ENCODE results near the gene ALDH1L1. TPM values are rescaled to one million over a fixed set of nuclear protein-coding genes. Genes with fewer than 3 reads are reported as not detected.

The ALDH1L1 gene
- total RNA-seq, 1 experiment from 2014 or later = 0.36 TPM

DNA sequence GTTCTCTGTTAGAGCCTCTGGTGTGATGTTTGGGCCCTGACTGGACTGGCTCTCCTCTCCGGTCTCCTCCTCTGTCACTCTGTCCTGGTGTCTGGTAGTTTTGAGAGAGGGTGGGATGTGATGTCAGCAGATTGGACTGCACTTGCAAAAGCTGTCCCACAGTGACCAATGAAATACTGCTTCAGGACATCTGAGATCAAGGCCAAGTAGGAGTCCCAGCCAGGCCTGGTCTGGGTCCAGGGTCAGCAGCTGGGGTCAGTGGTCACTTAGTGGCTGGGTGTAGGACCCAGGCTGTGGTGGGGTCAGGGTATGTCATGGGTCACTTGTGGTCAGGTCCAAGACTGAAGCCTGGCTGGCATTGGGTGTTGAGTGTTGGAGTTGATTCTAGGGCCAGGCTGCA is 20.9 kb downstream of the ALDH1L1 start:
- no peaks in the 10 kb centered on the region for H3K9me3 ChIP-seq (ENCODE audit: control insufficient read depth, insufficient read depth, low read depth, low read length)
- in situ Hi-C loops (cut with HindIII; ENCODE audit: low pct_unique_long_range_greater_than_20kb, low sequenced_read_pairs) (no loop called here), intact Hi-C loops (cut with micrococcal nuclease; ENCODE audit: unreplicated experiment) (no loop called here)
- POLR2A ChIA-PET = no interaction called here
- no peak for ATAC-seq
- H3K4me3 ChIP-seq (ENCODE audit: low read depth in 2 of 2, low read length in 2 of 2) = no peak overlapping the region
- H3K4me1 ChIP-seq (ENCODE audit: control insufficient read depth, insufficient read depth, low read length) = no peaks in the 10 kb centered on the region
- H3K27ac ChIP-seq (ENCODE audit: low read length) = no peak overlapping the region
- H3K27me3 ChIP-seq (ENCODE audit: control insufficient read depth, insufficient read depth, low read length) = peaks cover 10% of the 10 kb centered on the region; the same call in 1 of the 2 replicates
- BruUV-seq (replicated peaks) = no TSS peak
- TF ChIP-seq, protein P1, sequence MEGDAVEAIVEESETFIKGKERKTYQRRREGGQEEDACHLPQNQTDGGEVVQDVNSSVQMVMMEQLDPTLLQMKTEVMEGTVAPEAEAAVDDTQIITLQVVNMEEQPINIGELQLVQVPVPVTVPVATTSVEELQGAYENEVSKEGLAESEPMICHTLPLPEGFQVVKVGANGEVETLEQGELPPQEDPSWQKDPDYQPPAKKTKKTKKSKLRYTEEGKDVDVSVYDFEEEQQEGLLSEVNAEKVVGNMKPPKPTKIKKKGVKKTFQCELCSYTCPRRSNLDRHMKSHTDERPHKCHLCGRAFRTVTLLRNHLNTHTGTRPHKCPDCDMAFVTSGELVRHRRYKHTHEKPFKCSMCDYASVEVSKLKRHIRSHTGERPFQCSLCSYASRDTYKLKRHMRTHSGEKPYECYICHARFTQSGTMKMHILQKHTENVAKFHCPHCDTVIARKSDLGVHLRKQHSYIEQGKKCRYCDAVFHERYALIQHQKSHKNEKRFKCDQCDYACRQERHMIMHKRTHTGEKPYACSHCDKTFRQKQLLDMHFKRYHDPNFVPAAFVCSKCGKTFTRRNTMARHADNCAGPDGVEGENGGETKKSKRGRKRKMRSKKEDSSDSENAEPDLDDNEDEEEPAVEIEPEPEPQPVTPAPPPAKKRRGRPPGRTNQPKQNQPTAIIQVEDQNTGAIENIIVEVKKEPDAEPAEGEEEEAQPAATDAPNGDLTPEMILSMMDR (IDR thresholded peaks at IDR 0.05) = no peak
- TF ChIP-seq, protein P2, sequence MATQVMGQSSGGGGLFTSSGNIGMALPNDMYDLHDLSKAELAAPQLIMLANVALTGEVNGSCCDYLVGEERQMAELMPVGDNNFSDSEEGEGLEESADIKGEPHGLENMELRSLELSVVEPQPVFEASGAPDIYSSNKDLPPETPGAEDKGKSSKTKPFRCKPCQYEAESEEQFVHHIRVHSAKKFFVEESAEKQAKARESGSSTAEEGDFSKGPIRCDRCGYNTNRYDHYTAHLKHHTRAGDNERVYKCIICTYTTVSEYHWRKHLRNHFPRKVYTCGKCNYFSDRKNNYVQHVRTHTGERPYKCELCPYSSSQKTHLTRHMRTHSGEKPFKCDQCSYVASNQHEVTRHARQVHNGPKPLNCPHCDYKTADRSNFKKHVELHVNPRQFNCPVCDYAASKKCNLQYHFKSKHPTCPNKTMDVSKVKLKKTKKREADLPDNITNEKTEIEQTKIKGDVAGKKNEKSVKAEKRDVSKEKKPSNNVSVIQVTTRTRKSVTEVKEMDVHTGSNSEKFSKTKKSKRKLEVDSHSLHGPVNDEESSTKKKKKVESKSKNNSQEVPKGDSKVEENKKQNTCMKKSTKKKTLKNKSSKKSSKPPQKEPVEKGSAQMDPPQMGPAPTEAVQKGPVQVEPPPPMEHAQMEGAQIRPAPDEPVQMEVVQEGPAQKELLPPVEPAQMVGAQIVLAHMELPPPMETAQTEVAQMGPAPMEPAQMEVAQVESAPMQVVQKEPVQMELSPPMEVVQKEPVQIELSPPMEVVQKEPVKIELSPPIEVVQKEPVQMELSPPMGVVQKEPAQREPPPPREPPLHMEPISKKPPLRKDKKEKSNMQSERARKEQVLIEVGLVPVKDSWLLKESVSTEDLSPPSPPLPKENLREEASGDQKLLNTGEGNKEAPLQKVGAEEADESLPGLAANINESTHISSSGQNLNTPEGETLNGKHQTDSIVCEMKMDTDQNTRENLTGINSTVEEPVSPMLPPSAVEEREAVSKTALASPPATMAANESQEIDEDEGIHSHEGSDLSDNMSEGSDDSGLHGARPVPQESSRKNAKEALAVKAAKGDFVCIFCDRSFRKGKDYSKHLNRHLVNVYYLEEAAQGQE (IDR thresholded peaks at IDR 0.05; ENCODE audit: insufficient read depth in 1 of 2, low read depth in 2 of 2, low read length in 1 of 2) = no peak
- no peak for TF ChIP-seq SIN3A (IDR thresholded peaks at IDR 0.05; ENCODE audit: borderline replicate concordance, insufficient read depth, low read depth, low read length)
- no peak for TF ChIP-seq TCF7L2 (IDR thresholded peaks at IDR 0.05; ENCODE audit: low read depth, low read length)
- TF ChIP-seq POLR2AphosphoS5 (IDR thresholded peaks at IDR 0.05; ENCODE audit: low read depth, low read length) = no peak
- DNase-seq (ENCODE audit: low read depth, low spot score) = no peak
- CTCF ChIA-PET = no interaction called here
- H3K36me3 ChIP-seq (ENCODE audit: control insufficient read depth, insufficient read depth, low read length) = no peaks in the 10 kb centered on the region

DNA sequence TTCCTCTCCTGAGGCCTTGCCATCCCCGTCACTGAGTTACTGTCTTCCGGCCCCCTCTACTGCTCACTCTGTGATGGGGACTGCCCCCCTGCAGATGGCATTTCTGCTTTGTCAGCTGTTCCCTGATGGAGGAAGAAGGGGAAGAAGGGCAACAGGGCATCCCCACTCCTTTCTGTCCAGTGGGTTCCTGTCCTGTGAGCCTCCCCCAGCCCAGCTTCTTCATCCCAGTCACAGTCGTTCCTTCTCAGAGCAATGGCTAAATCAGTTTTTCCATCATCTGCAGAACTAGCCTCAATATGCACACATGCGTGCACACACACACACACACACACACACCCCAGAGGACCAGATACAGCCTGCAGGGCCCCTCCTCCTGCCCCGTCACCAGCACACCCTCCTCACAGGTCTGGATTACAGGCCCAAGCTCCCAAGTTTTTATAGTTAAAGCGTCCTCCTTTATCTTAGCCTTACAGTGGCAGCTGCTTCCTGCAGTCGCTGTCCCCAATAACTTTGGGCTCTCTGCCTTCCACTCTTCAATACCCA is 21.4 kb downstream of the ALDH1L1 start:
- ChIA-PET POLR2A (no interaction called here), CTCF (no interaction called here)
- intact Hi-C loops (cut with micrococcal nuclease; ENCODE audit: unreplicated experiment) (no loop called here), in situ Hi-C loops (cut with HindIII; ENCODE audit: low pct_unique_long_range_greater_than_20kb, low sequenced_read_pairs) (no loop called here)
- no peak overlapping the region for H3K27ac ChIP-seq (ENCODE audit: low read length)
- no peak overlapping the region for H3K4me3 ChIP-seq (ENCODE audit: low read depth in 2 of 2, low read length in 2 of 2)
- DNase-seq (ENCODE audit: low read depth, low spot score) (no peak), ATAC-seq (no peak)
- no peaks in the 10 kb centered on the region for H3K9me3 ChIP-seq (ENCODE audit: control insufficient read depth, insufficient read depth, low read depth, low read length)
- H3K4me1 ChIP-seq (ENCODE audit: control insufficient read depth, insufficient read depth, low read length) = no peaks in the 10 kb centered on the region
- no TSS peak for BruUV-seq (replicated peaks)
- H3K27me3 ChIP-seq (ENCODE audit: control insufficient read depth, insufficient read depth, low read length) = peaks cover 10% of the 10 kb centered on the region; the same call in 1 of the 2 replicates
- TF ChIP-seq, protein P2 (IDR thresholded peaks at IDR 0.05; ENCODE audit: insufficient read depth in 1 of 2, low read depth in 2 of 2, low read length in 1 of 2) = no peak
- no peak for TF ChIP-seq TCF7L2 (IDR thresholded peaks at IDR 0.05; ENCODE audit: low read depth, low read length)
- TF ChIP-seq, protein P1 (IDR thresholded peaks at IDR 0.05) = no peak
- no peak for TF ChIP-seq POLR2AphosphoS5 (IDR thresholded peaks at IDR 0.05; ENCODE audit: low read depth, low read length)
- TF ChIP-seq SIN3A (IDR thresholded peaks at IDR 0.05; ENCODE audit: borderline replicate concordance, insufficient read depth, low read depth, low read length) = no peak
- H3K36me3 ChIP-seq (ENCODE audit: control insufficient read depth, insufficient read depth, low read length) = no peaks in the 10 kb centered on the region
